OCI-LY7 (cell line): ENCODE results near the gene TMEM94. TPM values are rescaled to one million over a fixed set of nuclear protein-coding genes. Genes with fewer than 3 reads are reported as not detected.

Experiments
- BruUV-seq: library from RNA; stranded (reverse); fragments of 400-500 nt; replicated peaks from 2 replicates; lab custom pipeline; 2021; lab: Mats Ljungman, UMichigan
- CTCF ChIA-PET: fragments of 300-600 bp; sonication (Branson Sonifier 250); formaldehyde crosslinking; loops from one replicate; lab custom pipeline; 2022; ENCODE audit warnings: antibody characterized with exemption; ENCODE audit not compliant: unreplicated experiment; lab: Charles Lee
- POLR2A ChIA-PET: fragments of 300-600 bp; sonication (Branson Sonifier 250); formaldehyde crosslinking; loops from one replicate; lab custom pipeline; 2022; ENCODE audit warnings: antibody characterized with exemption; lab: Charles Lee
- DNase-seq: peaks from one replicate; pipeline ENCODE4 v3.0.0-alpha.2; 2015; ENCODE audit warnings: low spot score
- H2AFZ ChIP-seq: fragments of 200-600 bp; sonication (generic), shearing (Covaris generic); 2 replicates; pipeline ENCODE4 v1.6.1; 2014; ENCODE audit warnings: mild to moderate bottlenecking, antibody characterized with exemption, low read length, moderate library complexity
- H3K27ac ChIP-seq: fragments of 200-600 bp; sonication (generic); 2 replicates; pipeline ENCODE4 v1.5.1; 2014; ENCODE audit warnings: mixed run types, low read depth, mild to moderate bottlenecking, moderate library complexity, low read length, inconsistent platforms; ENCODE audit not compliant: poor library complexity, severe bottlenecking
- H3K36me3 ChIP-seq: fragments of 200-600 bp; sonication (generic); 2 replicates; pipeline ENCODE4 v1.6.1; 2014; ENCODE audit warnings: mild to moderate bottlenecking, antibody characterized with exemption, low read length, moderate library complexity, mixed read lengths; ENCODE audit not compliant: insufficient read depth
- H3K4me1 ChIP-seq: fragments of 200-600 bp; sonication (generic); 2 replicates; pipeline ENCODE4 v1.5.1; 2014; ENCODE audit warnings: mild to moderate bottlenecking, low read length; ENCODE audit not compliant: insufficient read depth, poor library complexity, severe bottlenecking
- H3K4me2 ChIP-seq: fragments of 200-600 bp; sonication (generic); 2 replicates; pipeline ENCODE4 v1.6.1; 2014; ENCODE audit warnings: mild to moderate bottlenecking, low read length
- H3K4me3 ChIP-seq: fragments of 200-600 bp; sonication (generic); 2 replicates; pipeline ENCODE4 v1.5.1; 2014; ENCODE audit warnings: mild to moderate bottlenecking, low read depth, low read length; ENCODE audit not compliant: poor library complexity, severe bottlenecking
- H3K79me2 ChIP-seq: fragments of 200-600 bp; sonication (generic); 2 replicates; pipeline ENCODE4 v1.6.1; 2016; ENCODE audit warnings: low read depth, mild to moderate bottlenecking, low read length, moderate library complexity, mixed read lengths; ENCODE audit not compliant: insufficient read depth
- H3K9me2 ChIP-seq: fragments of 200-600 bp; sonication (generic); 2 replicates; pipeline ENCODE4 v1.6.1; 2016; ENCODE audit warnings: mild to moderate bottlenecking, low read length, mixed read lengths; ENCODE audit not compliant: insufficient read depth
- H3K9me3 ChIP-seq: fragments of 200-600 bp; sonication (generic); 2 replicates; pipeline ENCODE4 v1.6.1; 2014; ENCODE audit warnings: mild to moderate bottlenecking, mixed run types, low read length, mixed read lengths
- H4K20me1 ChIP-seq: fragments of 200-600 bp; sonication (generic); 2 replicates; pipeline ENCODE4 v1.6.1; 2014; ENCODE audit warnings: mild to moderate bottlenecking, antibody characterized with exemption, low read length, moderate library complexity, mixed read lengths; ENCODE audit not compliant: insufficient read depth
- CTCF ChIP-seq: fragments of 200-600 bp; sonication (generic); conservative IDR thresholded peaks from 2 replicates; pipeline ENCODE4 v1.5.1; 2014; ENCODE audit warnings: mild to moderate bottlenecking, antibody characterized with exemption, low read length, moderate library complexity, mixed read lengths
- EZH2phosphoT487 ChIP-seq: fragments of 200-600 bp; sonication (generic); IDR thresholded peaks from 2 replicates; pipeline ENCODE4 v1.6.1; 2018; ENCODE audit warnings: low read depth, borderline replicate concordance, mild to moderate bottlenecking, mixed run types, antibody characterized with exemption, low read length, moderate library complexity, mixed read lengths
- intact Hi-C: fragments of 100-400 bp; cut with micrococcal nuclease; formaldehyde crosslinking; loops from one replicate; pipeline ENCODE4 v1.10.0; 2022; ENCODE audit not compliant: unreplicated experiment
- total RNA-seq, 2 experiments: library from RNA; depleted of rRNA in 1 of 2; stranded (reverse); fragments of >200 nt in 1 of 2; shearing (Covaris generic) in 1 of 2; gene quantifications; 2 replicates each; pipeline ENCODE4 v1.2.3, GENCODE V29; 2014 to 2022

The TMEM94 gene
- total RNA-seq, 2 experiments from 2014 or later = 60.6 to 121 TPM

- TF ChIP-seq CTCF (no peak), EZH2phosphoT487 (no peak)
- ChIA-PET POLR2A (interaction anchor here (0.7 to 1.4 kb wide), 2 partner anchors 15 to 19 kb away, joined by 3 to 6 read pairs; no protein-coding TSS in a partner anchor), CTCF (no interaction called here)
- intact Hi-C loops = no loop called here
- Histone ChIP-seq H3K27ac (no peak overlapping the region), H3K4me1 (peaks cover 14% of the 10 kb centered on the region), H3K4me2 (no peak overlapping the region), H3K36me3 (peaks cover 24% of the 10 kb centered on the region), H3K9me2 (no peaks in the 10 kb centered on the region), H3K4me3 (no peak overlapping the region), H2AFZ (no peak overlapping the region), H3K9me3 (no peaks in the 10 kb centered on the region), H4K20me1 (no peaks in the 10 kb centered on the region), H3K79me2 (no peaks in the 10 kb centered on the region)
- DNase-seq = no peak
- no TSS peak for BruUV-seq
Measured at GRCh38 chr17:75468779-75469373, 12.4 kb downstream of the TMEM94 start.

GRCh38 chr17:75471207-75471606 lies 14.8 kb downstream of the TMEM94 start:
- no TSS peak for BruUV-seq
- Histone ChIP-seq H4K20me1 (no peaks in the 10 kb centered on the region), H3K4me2 (no peak overlapping the region), H3K36me3 (peaks cover 22% of the 10 kb centered on the region), H3K9me3 (no peaks in the 10 kb centered on the region), H3K27ac (no peak overlapping the region), H3K4me1 (peaks cover 14% of the 10 kb centered on the region), H3K79me2 (no peaks in the 10 kb centered on the region), H3K9me2 (no peaks in the 10 kb centered on the region), H2AFZ (no peak overlapping the region), H3K4me3 (no peak overlapping the region)
- POLR2A ChIA-PET = interaction anchor here (0.5 to 1.8 kb wide), 3 partner anchors 15 to 183 kb away, joined by 3 to 8 read pairs (median 3); partner anchors contain the start of gene TMEM94
- no peak for TF ChIP-seq EZH2phosphoT487
- no peak for TF ChIP-seq CTCF
- intact Hi-C loops = no loop called here
- DNase-seq = no peak
- CTCF ChIA-PET = no interaction called here

GRCh38 chr17:75472119-75472518 lies 15.7 kb downstream of the TMEM94 start:
- Histone ChIP-seq H3K4me1 (peaks cover 14% of the 10 kb centered on the region), H3K79me2 (no peaks in the 10 kb centered on the region), H4K20me1 (no peaks in the 10 kb centered on the region), H3K27ac (no peak overlapping the region), H3K4me3 (no peak overlapping the region), H3K36me3 (peaks cover 22% of the 10 kb centered on the region), H3K4me2 (peak overlapping the region; percentile 18; the same call in 1 of the 2 replicates), H3K9me3 (no peaks in the 10 kb centered on the region), H2AFZ (no peak overlapping the region), H3K9me2 (no peaks in the 10 kb centered on the region)
- intact Hi-C loops = no loop called here
- DNase-seq = peak; percentile 56
- ChIA-PET CTCF (no interaction called here), POLR2A (interaction anchor here (1.1 to 1.8 kb wide), 3 partner anchors 10 to 16 kb away, joined by 3 to 8 read pairs (median 3); partner anchors contain the start of gene TMEM94)
- no TSS peak for BruUV-seq
- no peak for TF ChIP-seq EZH2phosphoT487
- no peak for TF ChIP-seq CTCF
